ENCODE data around the gene MYO18B.
"Not testable (repeated sequence)": the region's sequence is repeated elsewhere in the genome, so short reads cannot be mapped to it uniquely, and the experiment has no call there.

MYO18B gene
- 0 to 0.80 (median 0.23) reads per million in 18 experiments for total RNA-seq

- peak; percentile 29 to 81 for DNase-seq
These were observed at the start of gene MYO18B for GRCh38 chr22:25741692-25742626. TSS of gene MYO18B (plus strand) at chr22:25742188. CDS start at chr22:25761093, 18,905 bp downstream.

GRCh38 chr22:25692397-25693267 lies 49.4 kb upstream of the MYO18B start:
- no peak for DNase-seq

- no peak for DNase-seq
These were observed 48.8 kb upstream of the MYO18B start for GRCh38 chr22:25693268-25693565.

GRCh38 chr22:25694196-25694907 lies 47.6 kb upstream of the MYO18B start:
- DNase-seq: no peak

- no peak for DNase-seq
These were observed 46.8 kb upstream of the MYO18B start for GRCh38 chr22:25695146-25695545.

GRCh38 chr22:25696763-25697162 lies 45.2 kb upstream of the MYO18B start:
- DNase-seq: no peak

- no peak for DNase-seq
These were observed 44.8 kb upstream of the MYO18B start for GRCh38 chr22:25697181-25697664.

- no peak for DNase-seq
These were observed 44.0 kb upstream of the MYO18B start for GRCh38 chr22:25697978-25698377.

- DNase-seq: no peak
These were observed 43.5 kb upstream of the MYO18B start for GRCh38 chr22:25698461-25698860.

- no peak for DNase-seq
These were observed 43.0 kb upstream of the MYO18B start for GRCh38 chr22:25698978-25699377.

- no peak for DNase-seq
These were observed 40.8 kb upstream of the MYO18B start for GRCh38 chr22:25701056-25701780.

- DNase-seq: peak in 1 of 2 donors; percentile 25
These were observed 39.9 kb upstream of the MYO18B start for GRCh38 chr22:25702040-25702439.

GRCh38 chr22:25702571-25703167 lies 39.3 kb upstream of the MYO18B start:
- DNase-seq: no peak

GRCh38 chr22:25704701-25705100 lies 37.3 kb upstream of the MYO18B start:
- DNase-seq: no peak

GRCh38 chr22:25706197-25706596 lies 35.8 kb upstream of the MYO18B start:
- no peak for DNase-seq

GRCh38 chr22:25708430-25708829 lies 33.6 kb upstream of the MYO18B start:
- DNase-seq: not testable (repeated sequence)

- DNase-seq: no peak
These were observed 32.2 kb upstream of the MYO18B start for GRCh38 chr22:25709758-25710157.

- DNase-seq: no peak
These were observed 31.5 kb upstream of the MYO18B start for GRCh38 chr22:25710501-25710900.

- DNase-seq: no peak
These were observed 30.5 kb upstream of the MYO18B start for GRCh38 chr22:25711491-25711890.

GRCh38 chr22:25712661-25713400 lies 29.2 kb upstream of the MYO18B start:
- DNase-seq: no peak

- DNase-seq: no peak
These were observed 27.9 kb upstream of the MYO18B start for GRCh38 chr22:25714070-25714469.

Measured in inflammatory macrophage (primary cell).